Stimulated activated CD8-positive, alpha-beta memory T cell treated with anti-CD3 and anti-CD28 coated beads, Interleukin-7, amount 100 ng/mL, for 4 hours (primary cell): ENCODE data around the gene BGN.

Experiments used
- DNase-seq, 2 donors: peaks; one replicate each; pipeline ENCODE4 v3.0.0-alpha.2; 2020; ENCODE audit warnings: low read depth in 2 of 2

Gene BGN

DNA sequence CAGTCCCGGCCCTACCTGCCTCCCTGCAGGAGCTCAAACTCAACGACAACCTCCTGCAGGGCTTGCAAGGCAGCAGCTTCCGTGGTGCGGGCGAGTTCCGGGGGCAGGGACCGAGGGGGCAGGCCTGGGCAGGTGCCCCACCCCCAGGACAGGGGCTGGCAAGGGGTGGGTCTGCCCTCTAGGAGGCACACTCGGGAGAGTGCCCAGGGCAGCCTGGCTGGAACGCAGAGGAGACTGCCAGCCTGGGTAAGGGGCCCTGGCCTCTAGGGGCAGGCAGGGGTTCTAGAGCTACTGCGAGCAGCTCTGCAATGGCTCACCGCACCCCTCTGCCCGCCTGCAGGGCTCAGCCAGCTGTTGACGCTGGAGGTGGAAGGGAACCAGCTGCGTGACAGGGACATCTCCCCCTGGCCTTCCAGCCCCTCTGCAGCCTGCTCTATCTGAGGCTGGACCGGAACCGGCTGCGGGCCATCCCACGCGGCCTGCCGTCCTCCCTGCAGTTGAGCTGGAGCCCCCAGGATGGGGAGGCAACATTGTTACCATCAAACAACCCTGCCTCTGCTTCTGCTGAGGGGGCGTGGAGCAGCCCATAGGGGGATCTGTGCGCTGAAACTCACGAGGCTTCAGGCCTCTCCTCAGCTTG, 12.3 kb upstream of the BGN start:
- no peak for DNase-seq

DNA sequence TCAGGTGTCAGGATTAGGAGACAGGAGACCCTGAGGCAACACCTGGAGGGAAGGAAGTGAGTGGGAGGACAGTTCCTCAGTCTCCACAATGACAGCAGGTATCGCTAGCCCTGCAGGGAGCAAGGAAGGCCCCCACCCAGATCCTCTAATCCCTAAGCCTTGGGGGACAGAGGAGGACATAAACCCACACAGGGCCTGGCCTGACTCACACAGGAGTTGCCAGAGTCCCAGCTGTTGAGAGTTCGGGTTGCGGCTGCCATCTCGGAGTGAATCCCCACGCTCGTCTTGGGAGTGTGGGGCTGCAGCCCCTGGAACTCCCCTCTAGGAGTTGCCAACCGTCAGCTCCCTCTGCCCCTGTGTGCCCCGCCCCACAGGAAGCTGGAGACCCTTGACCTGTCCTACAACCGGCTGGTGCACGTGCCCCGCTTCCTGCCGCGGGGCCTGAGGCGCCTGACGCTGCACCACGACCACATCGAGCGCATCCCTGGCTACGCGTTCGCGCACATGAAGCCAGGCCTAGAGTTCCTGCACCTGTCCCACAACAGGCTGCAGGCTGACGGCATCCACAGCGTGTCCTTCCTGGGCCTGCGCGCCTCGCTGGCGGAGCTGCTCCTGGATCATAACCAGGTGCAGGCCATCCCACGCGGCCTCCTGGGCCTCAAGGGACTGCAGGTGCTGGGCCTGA, 9.2 kb upstream of the BGN start:
- no peak for DNase-seq

DNA sequence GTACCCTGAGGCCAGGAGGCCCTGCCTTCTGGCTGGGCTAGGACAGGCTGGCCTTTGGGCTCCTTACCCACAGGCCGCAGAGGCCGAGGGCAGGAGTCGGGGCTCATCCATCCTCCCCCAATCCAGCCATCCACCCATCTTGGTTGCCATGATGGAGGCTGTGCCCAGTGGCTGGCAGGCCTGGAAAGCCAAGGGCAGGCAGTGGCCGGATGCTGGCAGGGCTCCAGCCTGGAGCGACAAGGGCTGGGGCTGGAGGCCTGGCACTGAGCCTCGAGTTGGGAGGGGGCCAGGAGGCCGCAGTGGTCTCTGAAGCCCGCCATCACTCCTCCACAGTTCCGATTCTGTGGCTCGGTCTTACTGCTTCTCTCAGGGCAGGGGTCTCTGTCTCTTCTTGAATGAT, 8.6 kb upstream of the BGN start:
- no peak for DNase-seq

DNA sequence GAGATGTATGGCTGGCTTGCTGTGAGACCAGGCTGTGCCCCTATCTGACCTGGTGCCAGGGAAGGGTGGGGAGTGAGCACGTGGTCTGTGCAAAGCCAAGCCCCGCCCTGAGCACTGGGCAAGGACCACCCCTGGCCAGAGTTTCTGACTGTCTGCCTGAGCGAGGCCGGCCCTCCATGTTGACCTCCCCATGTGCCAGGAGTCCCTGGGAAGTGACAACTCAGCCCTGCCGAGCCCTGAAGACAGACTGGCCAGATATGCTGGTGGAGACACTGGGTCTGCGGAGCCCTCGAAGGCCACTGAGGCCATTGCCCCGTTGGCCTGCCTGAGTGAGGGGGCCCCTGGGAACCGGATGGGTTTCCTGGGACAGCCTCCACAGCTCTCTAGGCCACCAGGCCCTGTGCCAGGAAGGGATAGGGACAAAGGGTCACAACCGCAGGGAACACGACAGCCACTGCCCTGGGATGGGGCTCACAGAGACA, 7.1 kb upstream of the BGN start:
- DNase-seq: no peak

DNA sequence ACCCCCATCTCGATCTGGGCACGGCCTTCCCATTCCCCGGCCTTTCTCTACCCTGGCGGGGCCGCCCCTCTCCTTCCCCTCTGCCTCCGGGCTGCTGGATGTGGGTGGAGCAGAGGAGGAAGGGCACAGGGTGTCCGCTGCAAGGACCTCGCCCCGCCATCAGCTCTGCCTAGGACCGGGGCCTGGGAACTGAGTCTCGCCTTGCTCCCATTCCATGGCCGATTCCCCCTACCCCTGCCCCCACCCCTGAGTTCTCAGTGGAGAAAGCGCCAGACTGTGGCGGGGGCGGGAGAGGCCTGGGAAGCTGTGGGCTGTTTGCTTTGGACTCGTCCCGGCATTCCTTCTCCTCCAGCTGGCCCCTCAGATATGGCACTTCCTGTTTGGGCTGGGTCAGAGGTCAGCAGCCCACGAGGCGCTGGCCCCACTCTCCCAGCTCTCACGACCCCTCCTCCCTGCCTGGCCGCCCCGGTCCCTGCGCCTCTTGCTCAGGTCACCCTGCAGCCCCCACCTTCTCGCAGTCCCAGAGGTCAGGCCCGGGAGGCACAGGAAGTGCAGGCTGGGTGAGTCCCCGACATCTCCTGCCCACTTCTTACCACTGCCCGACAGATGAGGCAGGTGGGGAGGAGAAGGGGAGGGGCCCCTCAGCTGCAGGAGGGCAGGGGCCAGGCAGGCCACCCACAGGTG, 6.4 kb upstream of the BGN start:
- DNase-seq: no peak

DNA sequence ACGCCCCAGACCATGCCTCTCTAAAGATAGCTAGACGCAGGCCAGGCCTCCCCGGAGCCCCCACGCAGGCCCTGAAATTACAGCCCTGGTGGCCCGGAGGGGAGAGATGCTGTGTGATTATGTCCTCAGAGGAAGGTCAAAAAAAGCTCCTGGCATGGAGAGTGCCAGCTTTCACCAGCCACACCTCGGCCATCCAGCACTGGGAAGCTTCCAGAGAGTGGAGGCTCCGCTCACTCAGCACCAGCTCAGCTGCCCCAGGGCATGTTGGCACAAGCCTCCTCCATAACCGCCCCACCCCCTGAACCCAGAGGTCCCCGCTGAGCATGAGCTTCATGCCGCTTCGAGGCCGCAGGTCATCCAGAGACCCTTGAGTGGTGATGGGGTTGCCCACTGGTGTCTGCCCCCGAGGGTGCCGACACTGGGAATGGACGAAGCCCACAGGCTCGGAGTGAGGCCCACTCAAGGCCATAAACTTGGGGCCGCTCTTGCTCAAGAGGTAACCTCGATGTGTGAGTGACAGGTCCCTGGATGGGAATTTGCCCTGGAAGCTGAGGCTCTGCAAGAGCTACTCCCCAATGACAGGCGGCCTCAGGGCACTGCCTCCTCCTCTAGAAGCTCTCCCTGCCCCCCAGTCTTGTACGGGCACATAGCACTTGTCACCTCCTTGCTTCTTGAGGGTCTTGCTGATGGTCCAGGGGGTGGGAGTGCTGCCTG, 4.4 kb upstream of the BGN start:
- no peak for DNase-seq

DNA sequence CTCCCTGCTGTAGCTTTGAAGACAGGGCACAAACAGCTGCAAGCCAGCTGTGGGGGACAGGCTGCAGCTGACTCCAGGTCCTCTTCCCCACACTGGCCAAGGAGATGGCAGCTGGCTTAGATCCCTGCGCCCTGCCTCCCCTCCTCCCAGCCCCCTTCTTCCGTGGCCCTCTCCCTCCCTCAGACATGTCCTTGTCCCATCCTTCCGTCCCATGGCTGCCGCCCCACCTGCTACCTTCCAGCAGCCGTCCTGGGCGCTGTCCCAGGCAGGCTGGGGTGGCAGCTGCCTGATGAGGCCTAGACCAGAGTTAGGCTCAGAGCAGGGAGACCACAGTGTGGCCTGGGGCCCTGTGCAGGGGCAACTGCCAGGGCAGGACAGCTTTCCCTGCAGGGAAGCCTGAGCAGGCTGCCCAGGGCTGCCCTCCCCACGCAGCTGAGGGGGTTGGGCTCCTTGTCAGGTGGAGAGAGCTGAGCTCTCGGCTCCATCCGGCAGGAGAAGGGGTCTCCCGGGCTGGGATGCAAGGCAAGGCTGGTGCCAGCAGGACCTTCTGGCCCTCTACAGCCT, 3.3 kb upstream of the BGN start:
- DNase-seq: no peak

DNA sequence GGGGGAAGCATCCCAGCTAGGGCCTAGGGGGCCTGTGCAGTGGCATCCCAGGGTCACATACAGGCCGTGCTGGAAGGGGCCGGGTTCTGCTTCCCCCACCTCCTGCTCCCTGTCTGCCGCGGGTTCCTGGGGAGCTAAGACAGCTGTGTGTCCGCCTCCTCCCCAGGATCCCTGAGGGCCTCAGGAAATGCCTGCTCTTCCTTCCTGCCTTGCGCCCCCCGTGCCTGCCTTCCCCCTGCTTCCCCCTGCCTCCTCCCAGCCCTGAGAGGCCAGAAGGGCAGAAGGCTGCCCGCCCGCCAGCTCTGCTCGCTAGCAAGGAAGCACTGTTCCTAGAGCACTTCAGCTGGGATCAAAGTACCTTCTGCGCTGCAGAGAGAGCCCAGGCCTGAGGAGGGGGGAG, 2.9 kb upstream of the BGN start:
- no peak for DNase-seq

DNA sequence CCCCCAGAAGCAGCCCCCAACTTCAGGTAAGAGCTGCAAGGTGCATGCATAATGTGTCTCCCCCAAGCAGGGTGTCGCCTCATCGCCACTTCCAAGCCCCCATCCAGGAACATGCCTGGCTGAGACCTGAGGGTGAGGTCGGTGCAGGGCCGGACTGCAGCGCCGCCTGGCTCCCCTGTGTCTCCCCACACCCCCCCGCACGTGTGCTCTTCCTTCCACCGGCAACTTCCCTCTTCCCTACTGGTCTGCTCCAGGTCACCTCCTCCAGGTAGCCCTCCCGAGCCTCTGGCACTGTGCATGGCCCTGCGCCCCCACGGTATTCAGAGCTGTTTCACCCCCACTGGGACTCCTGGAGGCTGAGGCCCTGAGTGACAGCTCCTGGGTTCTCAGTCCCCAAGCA, 2.2 kb upstream of the BGN start:
- DNase-seq: no peak

DNA sequence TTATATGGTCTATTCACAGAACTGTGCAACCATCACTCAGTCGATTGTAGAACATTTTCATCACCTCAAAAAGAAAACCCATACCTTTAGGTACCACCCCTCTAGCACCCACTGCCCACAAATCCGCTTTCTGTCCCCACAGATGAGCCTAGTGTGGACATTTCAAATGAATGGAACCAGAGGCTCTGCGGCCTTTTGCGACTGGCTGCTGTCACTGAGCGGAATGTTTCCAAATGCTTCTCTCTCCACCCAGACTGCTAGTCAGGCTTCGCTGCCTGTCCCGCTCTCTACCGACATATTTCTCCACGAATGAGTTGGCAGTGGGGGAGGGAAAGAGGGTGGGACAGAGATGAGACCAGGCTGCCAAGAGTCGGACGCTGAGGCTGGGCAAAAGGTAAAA, 1.7 kb upstream of the BGN start:
- no peak for DNase-seq

DNA sequence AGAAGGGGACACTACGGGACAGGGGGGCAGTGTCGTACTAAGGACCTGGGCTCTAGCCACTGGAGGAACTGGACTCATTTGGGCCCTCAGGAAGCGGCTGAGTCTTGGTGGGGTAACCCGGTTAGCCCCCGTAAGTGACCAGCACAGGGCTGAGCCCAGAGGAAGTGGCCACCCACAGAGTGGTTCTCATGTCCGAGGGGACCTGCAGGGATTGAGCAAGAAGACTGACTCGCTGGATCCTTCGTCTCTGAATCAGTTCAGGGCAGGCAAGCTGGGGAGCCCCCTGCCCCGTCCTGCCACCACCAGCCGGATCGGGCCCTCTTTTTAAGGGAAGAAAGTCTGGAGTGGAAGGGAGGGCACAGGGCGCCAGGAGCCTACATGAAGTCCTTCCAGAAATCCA, 719 bp upstream of the BGN start:
- DNase-seq: no peak

DNA sequence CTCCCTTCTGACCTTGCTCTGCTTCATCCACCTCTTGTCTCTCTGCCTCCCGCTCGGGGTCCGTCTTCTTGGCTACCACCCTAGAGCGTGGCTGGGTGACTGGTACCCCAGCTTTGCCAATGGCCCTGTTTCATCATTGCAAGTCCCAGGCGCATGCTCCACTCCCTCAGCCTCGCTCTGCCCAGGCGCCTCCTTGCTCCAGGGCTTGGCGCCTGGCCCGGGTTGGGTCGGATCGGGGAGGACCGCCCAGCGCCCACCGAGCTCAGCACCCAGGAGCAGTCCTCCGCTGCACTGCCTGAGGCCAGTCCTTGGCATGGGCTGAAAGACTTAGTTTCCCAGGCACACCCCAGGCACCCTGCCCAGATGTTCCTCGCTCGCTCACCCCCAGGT, 577 bp downstream of the BGN start:
- no peak for DNase-seq

DNA sequence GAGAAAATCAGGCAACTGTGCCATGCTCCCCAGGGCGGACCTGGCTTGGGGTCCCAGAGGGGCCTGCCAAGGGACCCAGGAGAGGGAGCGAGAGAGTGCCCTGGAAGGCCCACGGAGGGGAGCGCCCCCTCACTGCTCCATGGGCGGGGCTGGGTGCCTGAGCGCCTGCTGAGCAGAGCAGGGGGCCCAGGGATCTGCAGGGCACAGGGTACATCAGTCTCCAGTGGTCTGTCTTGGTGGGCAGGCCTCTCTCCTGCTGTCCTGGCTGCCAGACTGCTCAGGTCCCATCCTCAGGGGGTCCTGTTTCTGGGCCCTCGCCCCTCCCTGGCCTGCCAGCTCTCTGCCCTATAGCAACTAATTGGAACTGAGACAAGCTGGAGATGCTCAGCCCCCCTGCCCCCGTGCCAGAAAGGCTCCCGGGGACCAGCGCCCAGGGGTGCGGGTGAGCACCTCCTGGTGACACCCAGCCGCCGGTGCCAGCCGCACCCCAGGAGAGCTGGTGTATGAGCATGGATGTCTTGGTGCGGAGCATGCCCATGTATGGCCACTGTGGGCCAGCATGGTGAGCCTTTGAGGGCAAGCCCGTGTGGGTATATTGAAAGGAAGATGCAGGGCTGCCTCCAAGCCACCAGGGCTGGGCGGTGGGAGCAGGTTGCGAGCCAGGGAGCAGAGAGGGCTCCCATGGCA, 1.3 kb downstream of the BGN start:
- no peak for DNase-seq

DNA sequence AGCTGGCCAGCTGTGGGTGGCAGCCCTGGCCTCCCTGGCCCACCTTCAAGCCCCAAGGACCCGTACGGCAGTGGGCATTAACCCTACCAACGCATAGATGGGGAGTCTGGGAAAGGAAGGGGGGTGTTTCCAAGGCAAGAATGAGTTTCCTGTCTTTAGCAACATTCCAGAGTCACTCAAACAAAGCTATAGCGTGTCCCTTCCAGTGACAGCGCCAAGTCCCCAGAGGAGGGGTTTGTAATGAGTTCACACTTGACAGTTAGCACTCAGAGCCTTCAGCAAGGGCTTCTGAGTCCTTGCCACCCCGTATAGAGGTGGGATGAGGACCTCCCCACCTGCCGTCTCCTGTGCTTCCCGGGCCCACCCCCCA, 1.8 kb downstream of the BGN start:
- no peak for DNase-seq

DNA sequence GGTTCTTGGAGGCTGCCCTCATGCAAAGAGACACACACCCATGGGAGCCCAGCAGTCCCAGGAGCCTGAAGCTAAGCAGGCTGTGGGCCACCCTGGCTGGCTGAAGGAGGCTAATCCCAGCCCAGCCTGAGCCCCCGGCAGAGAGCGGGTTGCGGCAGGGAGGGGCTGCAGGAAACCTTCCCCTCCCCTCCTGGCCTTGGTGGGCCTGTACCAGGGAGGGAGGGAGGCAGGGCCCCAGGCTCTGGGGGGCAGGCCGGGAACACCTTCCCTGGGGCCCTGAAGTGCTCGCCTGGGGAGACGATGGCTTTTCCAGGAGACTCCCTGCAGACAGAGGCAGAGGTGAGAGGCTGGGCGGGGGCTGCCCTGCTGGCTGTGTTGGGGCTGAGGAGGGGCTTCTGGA, 3.7 kb downstream of the BGN start:
- no peak for DNase-seq

DNA sequence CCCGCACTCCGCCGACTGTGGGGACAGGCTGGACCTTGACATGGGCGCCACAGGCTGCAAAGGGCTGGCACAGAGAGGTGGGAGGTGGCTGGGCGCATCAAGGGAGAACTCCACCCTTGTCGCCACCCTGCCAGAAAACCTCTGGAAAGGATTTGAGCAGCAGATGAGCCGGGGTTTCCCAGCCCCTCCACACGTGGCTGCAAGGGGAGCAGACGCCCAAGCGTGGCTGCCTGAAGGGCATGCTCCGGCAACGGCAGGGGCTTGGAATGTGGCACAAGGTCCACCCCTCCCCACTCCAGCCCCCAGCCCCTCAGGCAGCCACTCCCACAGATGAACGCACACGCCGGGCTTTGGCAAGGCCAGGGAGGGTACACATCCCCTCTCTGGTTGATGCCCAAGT, 4.6 kb downstream of the BGN start:
- DNase-seq: no peak

DNA sequence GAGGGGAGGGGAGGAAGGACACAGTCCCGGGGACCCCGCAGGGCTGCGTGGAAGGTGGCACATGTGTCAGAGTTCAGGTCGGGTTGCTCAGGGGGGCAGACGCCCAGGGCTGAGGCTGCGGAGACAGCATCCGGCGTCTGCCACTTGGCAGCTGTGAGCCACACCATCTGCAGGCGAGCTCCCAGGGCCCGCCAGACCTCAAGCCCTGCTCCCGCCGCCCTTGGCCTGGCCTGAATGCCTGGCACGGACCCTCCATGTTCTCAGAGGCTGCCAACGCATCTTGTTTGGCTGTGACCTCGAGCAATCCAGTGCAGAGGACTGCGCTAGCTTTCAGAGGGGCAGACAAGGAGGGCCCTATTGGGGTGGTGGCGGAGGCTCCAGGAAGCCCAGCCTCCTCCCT, 5.1 kb downstream of the BGN start:
- DNase-seq: no peak

DNA sequence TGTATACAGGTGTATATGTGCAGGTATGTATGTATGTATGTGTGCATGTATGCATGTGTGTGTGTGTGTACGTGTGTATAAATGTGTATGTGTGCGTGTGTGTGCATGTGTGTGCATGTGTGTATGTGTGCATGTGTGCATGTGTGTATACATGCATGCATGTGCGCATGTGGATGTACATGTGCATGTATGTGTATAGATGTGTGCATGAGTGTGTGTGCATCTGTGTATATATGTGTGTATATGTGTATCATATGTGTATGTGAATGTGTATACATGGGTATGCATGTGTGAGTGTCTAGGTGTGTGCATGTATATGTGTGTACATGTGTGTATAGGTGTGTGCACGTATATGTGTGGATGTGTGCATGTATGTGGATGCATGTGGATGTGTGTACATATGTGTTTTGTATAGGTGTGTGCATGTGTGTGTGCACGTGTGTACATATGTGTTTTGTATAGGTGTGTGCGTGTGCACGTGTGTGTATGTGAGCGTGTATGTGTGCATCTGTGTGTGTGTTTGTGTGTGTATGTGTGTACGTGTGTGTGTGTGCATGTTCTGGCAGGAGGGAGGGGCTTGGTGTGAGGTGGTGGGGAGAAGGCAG, 6.0 kb downstream of the BGN start:
- no peak for DNase-seq

DNA sequence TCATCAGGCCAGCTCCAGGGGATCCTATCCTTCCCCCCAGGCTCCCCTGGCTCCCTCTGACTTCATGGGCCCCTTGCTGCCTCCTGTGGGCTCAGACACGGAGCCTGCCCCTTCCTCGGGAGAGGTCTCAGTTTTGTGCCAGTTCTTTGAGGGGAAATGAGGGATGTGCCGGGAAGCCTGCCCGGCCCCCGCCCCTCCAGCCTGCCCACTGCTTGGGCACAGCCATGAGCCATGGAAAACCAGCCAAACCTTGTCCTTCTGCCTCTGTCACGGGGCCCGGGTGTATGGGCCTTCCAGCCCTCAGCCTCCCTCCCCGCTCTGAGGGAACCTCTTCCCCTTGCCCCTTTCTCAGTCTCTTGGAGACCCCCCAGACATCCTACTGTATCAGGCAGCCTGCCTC, 6.8 kb downstream of the BGN start:
- no peak for DNase-seq

DNA sequence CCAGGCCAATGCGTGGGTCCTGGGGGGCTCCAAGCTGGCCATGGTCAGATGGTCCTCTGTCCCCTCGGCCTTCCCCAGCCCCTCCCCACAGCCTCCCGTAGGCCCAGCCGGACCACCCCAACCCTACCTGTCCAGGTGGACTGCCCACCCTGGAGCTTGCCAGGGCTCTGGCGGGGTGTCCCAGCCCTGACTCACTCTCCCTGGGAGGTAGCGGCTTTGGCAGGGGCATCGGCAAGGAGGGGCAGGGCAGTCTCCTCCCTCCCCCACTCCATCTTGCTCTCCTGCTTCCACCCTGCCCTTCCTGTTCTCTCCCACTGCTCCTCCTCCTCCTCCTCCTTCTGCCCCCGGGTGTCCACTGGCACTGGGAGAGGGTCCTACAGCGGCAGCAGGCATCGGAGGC, 7.4 kb downstream of the BGN start:
- DNase-seq: no peak

DNA sequence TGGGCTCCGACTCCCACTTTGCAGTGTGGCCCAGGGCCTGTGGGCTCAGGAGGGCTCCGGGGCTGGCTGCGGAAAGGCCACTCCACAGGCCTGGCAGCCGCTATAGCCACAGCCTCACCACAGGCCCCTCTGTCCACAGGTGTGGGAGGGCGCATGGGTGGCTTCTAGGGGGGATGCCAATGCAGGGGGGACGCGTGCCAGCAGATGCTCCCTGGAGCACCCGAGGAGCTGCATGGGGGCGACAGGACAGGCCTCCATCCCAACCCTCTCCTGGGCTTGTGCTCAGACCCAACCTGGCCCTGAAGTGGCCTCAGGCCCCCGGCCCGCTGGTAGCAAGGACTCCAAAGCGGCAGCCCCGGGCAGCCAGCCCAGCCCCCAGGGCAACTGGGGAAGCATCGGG, 8.0 kb downstream of the BGN start:
- no peak for DNase-seq
